Measurements from ENCODE around the gene KLF15. TPM values are rescaled to one million over a fixed set of nuclear protein-coding genes. Genes with fewer than 3 reads are reported as not detected.

KLF15 gene
- total RNA-seq, 1 experiment from 2014 or later = not detected

DNA sequence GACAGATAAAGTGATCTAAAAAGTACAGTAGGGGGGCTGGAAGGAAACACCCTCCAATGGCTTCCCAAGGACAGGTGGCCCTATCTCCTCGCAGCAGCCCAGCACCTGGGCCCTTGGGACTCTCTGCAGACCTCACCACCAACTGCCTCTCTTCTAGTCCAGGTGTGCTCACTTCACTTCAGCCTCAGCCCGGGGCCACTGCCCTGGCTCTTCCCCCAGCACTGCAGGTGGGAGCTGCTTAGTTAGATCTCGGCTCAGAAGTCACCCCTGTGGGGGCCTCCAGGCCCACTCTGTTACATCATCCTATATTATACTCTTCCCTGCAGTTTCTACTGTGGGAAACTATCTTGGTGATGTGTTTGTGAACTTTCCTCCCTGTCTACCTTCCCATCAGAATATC lies 2.0 kb downstream of the KLF15 start:
- Histone ChIP-seq H4K20me1 (ENCODE audit: low read length) (no peaks in the 10 kb centered on the region), H3K9me3 (ENCODE audit: low read length) (no peaks in the 10 kb centered on the region), H3K4me1 (ENCODE audit: insufficient read depth, low read length) (peaks cover 6% of the 10 kb centered on the region; the same call in 1 of the 2 replicates), H3K27me3 (ENCODE audit: low read length) (peaks cover 30% of the 10 kb centered on the region), H3K4me2 (ENCODE audit: low read length) (no peak overlapping the region), H3K9ac (ENCODE audit: low read length) (no peak overlapping the region), H3F3A (ENCODE audit: low read length, unreplicated experiment) (no peaks in the 10 kb centered on the region), H3K36me3 (ENCODE audit: low read depth, low read length) (no peaks in the 10 kb centered on the region), H3K27ac (ENCODE audit: low read length) (no peak overlapping the region), H3K4me3 (ENCODE audit: low read length) (no peak overlapping the region), H3K79me2 (ENCODE audit: low read length) (no peaks in the 10 kb centered on the region), H2AFZ (ENCODE audit: low read length) (no peak overlapping the region), H3K9me2 (replicated peaks; ENCODE audit: low read length) (no peaks in the 10 kb centered on the region)
- TF ChIP-seq EZH2 (IDR thresholded peaks at IDR 0.05; ENCODE audit: low read length, unreplicated experiment) (no peak), CTCF (conservative IDR thresholded peaks at IDR 0.05; ENCODE audit: low read depth, low read length) (no peak), EZH2phosphoT487 (IDR thresholded peaks at IDR 0.05; ENCODE audit: borderline replicate concordance, low read length) (no peak)
- intact Hi-C loops (cut with micrococcal nuclease) = no loop called here
- DNase-seq (no peak), ATAC-seq (no peak)
- POLR2A ChIA-PET (ENCODE audit: unreplicated experiment) = no interaction called here
- BruUV-seq (replicated peaks) = no TSS peak
- CTCF ChIA-PET = no interaction called here

DNA sequence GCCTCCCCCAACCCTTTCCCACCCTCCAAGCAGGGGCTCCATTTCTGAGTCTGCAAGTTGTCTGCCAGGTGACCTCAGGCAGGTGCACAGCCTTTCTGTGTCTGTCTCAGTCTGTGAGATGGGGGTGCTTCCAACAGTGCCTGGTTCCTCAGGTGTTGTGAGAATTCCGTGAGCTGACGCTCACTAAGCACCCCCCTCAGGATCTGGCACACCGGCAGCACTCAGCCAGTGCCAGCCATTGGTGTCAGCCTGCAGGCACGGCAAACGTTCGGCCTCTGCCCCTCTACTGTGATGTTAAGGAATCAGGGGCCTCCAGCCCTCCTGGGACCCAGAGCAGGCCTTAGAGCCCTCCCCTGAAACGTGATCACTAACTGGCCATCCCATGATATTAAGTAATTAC lies 2.4 kb downstream of the KLF15 start:
- BruUV-seq (replicated peaks) = no TSS peak
- no peaks in the 10 kb centered on the region for H3K36me3 ChIP-seq (ENCODE audit: low read depth, low read length)
- H3K79me2 ChIP-seq (ENCODE audit: low read length) = no peaks in the 10 kb centered on the region
- H4K20me1 ChIP-seq (ENCODE audit: low read length) = no peaks in the 10 kb centered on the region
- H3K4me2 ChIP-seq (ENCODE audit: low read length) = no peak overlapping the region
- intact Hi-C loops (cut with micrococcal nuclease) = no loop called here
- H3K9me3 ChIP-seq (ENCODE audit: low read length) = no peaks in the 10 kb centered on the region
- H2AFZ ChIP-seq (ENCODE audit: low read length) = no peak overlapping the region
- no peak overlapping the region for H3K4me3 ChIP-seq (ENCODE audit: low read length)
- peaks cover 30% of the 10 kb centered on the region for H3K27me3 ChIP-seq (ENCODE audit: low read length)
- no peaks in the 10 kb centered on the region for H3K9me2 ChIP-seq (replicated peaks; ENCODE audit: low read length)
- H3K27ac ChIP-seq (ENCODE audit: low read length) = no peak overlapping the region
- ChIA-PET POLR2A (ENCODE audit: unreplicated experiment) (no interaction called here), CTCF (no interaction called here)
- DNase-seq (no peak), ATAC-seq (no peak)
- H3F3A ChIP-seq (ENCODE audit: low read length, unreplicated experiment) = no peaks in the 10 kb centered on the region
- H3K4me1 ChIP-seq (ENCODE audit: insufficient read depth, low read length) = peaks cover 6% of the 10 kb centered on the region; the same call in 1 of the 2 replicates
- H3K9ac ChIP-seq (ENCODE audit: low read length) = no peak overlapping the region
- TF ChIP-seq CTCF (conservative IDR thresholded peaks at IDR 0.05; ENCODE audit: low read depth, low read length) = no peak
- no peak for TF ChIP-seq EZH2 (IDR thresholded peaks at IDR 0.05; ENCODE audit: low read length, unreplicated experiment)
- no peak for TF ChIP-seq EZH2phosphoT487 (IDR thresholded peaks at IDR 0.05; ENCODE audit: borderline replicate concordance, low read length)

DNA sequence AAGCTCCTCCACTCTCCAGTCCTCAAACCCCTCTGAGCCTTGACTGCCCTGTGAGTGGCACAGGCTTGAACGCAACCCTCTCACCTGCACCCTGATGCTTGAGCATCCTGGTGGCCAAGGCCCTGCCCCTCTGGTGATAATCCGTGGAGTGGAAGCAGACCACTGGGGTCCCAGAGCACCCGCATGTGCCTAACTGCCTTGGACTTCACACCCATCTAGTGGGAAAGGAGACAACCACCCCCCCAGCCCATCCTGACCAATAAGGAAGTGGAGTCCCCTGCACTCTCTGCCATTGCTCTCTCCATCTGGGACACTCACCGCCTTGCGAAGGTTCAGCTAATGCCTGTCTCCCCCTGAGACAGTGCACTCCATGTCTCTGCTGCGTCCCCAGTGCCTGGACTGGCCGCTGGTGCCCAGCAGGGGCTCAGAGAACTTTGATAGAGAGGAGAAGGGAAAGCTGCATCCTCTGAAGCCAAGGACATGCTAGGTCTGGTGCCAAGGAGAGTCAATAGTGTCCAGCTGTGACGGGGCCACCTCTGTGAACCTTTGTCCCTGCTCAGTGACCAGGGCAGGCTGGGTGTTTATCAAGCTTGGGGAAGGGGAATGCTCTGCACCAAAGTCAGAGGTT lies 3.4 kb downstream of the KLF15 start:
- DNase-seq (no peak), ATAC-seq (no peak)
- H4K20me1 ChIP-seq (ENCODE audit: low read length) = no peaks in the 10 kb centered on the region
- intact Hi-C loops (cut with micrococcal nuclease) = no loop called here
- H3K27me3 ChIP-seq (ENCODE audit: low read length) = peaks cover 26% of the 10 kb centered on the region
- H3K27ac ChIP-seq (ENCODE audit: low read length) = no peak overlapping the region
- no peak overlapping the region for H3K9ac ChIP-seq (ENCODE audit: low read length)
- no peaks in the 10 kb centered on the region for H3K79me2 ChIP-seq (ENCODE audit: low read length)
- no peaks in the 10 kb centered on the region for H3F3A ChIP-seq (ENCODE audit: low read length, unreplicated experiment)
- no peak overlapping the region for H3K4me2 ChIP-seq (ENCODE audit: low read length)
- no peak overlapping the region for H2AFZ ChIP-seq (ENCODE audit: low read length)
- no TSS peak for BruUV-seq (replicated peaks)
- H3K36me3 ChIP-seq (ENCODE audit: low read depth, low read length) = no peaks in the 10 kb centered on the region
- H3K4me1 ChIP-seq (ENCODE audit: insufficient read depth, low read length) = peaks cover 6% of the 10 kb centered on the region; the same call in 1 of the 2 replicates
- no peaks in the 10 kb centered on the region for H3K9me3 ChIP-seq (ENCODE audit: low read length)
- CTCF ChIA-PET = no interaction called here
- POLR2A ChIA-PET (ENCODE audit: unreplicated experiment) = no interaction called here
- no peak overlapping the region for H3K4me3 ChIP-seq (ENCODE audit: low read length)
- TF ChIP-seq CTCF (conservative IDR thresholded peaks at IDR 0.05; ENCODE audit: low read depth, low read length) = no peak
- no peak for TF ChIP-seq EZH2 (IDR thresholded peaks at IDR 0.05; ENCODE audit: low read length, unreplicated experiment)
- no peak for TF ChIP-seq EZH2phosphoT487 (IDR thresholded peaks at IDR 0.05; ENCODE audit: borderline replicate concordance, low read length)
- no peaks in the 10 kb centered on the region for H3K9me2 ChIP-seq (replicated peaks; ENCODE audit: low read length)

All from PC-3 (cell line).